Neural cell (in vitro differentiated cells): ENCODE results near the gene FAT2. TPM values are rescaled to one million over a fixed set of nuclear protein-coding genes. Genes with fewer than 3 reads are reported as not detected.

ENCODE experiments used
- H2AFZ ChIP-seq: fragments of 200-600, 300-800 bp; sonication (generic), shearing (Covaris generic); 2 replicates; pipeline ENCODE4 v1.6.0; 2014; ENCODE audit warnings: low read depth, mild to moderate bottlenecking, antibody characterized with exemption, low read length, moderate library complexity
- H3F3A ChIP-seq: fragments of 200-600 bp; shearing (Covaris generic); 2 replicates; pipeline ENCODE4 v1.6.1; 2016; ENCODE audit warnings: mild to moderate bottlenecking, moderate library complexity, mixed read lengths, antibody characterized with exemption, low read length; ENCODE audit not compliant: insufficient read depth, poor library complexity, severe bottlenecking
- H3K27ac ChIP-seq: fragments of 200-600, 300-800 bp; sonication (generic), shearing (Covaris generic); 2 replicates; pipeline ENCODE4 v1.5.1; 2014; ENCODE audit warnings: mild to moderate bottlenecking, low read length, moderate library complexity
- H3K27me3 ChIP-seq: fragments of 300-800, 200-600 bp; sonication (generic), shearing (Covaris generic); 2 replicates; pipeline ENCODE4 v1.6.0; 2014; ENCODE audit warnings: mild to moderate bottlenecking, low read depth, low read length, moderate library complexity; ENCODE audit not compliant: insufficient read depth
- H3K36me3 ChIP-seq: fragments of 300-800, 200-600 bp; sonication (generic), shearing (Covaris generic); 2 replicates; pipeline ENCODE4 v1.5.1; 2014; ENCODE audit warnings: mild to moderate bottlenecking, antibody characterized with exemption, low read length, moderate library complexity; ENCODE audit not compliant: insufficient read depth
- H3K4me2 ChIP-seq: fragments of 300-800, 200-600 bp; sonication (generic), shearing (Covaris generic); 2 replicates; pipeline ENCODE4 v1.6.0; 2014; ENCODE audit warnings: mild to moderate bottlenecking, low read length
- H3K4me3 ChIP-seq: fragments of 300-800, 200-600 bp; sonication (generic), shearing (Covaris generic); 2 replicates; pipeline ENCODE4 v1.5.1; 2014; ENCODE audit warnings: mild to moderate bottlenecking, low read length, moderate library complexity
- H3K79me2 ChIP-seq: fragments of 200-600 bp; shearing (Covaris generic); replicated peaks from 2 replicates; pipeline ENCODE4 v1.6.0; 2014; ENCODE audit warnings: mild to moderate bottlenecking, low read length, moderate library complexity; ENCODE audit not compliant: insufficient read depth
- H3K9ac ChIP-seq: fragments of 300-800, 200-600 bp; sonication (generic), shearing (Covaris generic); 2 replicates; pipeline ENCODE4 v1.6.1; 2016; ENCODE audit warnings: mild to moderate bottlenecking, low read length, mixed read lengths
- H3K9me2 ChIP-seq: fragments of 200-600 bp; shearing (Covaris generic); 2 replicates; pipeline ENCODE4 v1.6.1; 2016; ENCODE audit warnings: mild to moderate bottlenecking, low read length, mixed read lengths; ENCODE audit not compliant: insufficient read depth
- H3K9me3 ChIP-seq: fragments of 200-600, 300-800 bp; sonication (generic), shearing (Covaris generic); 2 replicates; pipeline ENCODE4 v1.6.1; 2016; ENCODE audit warnings: mild to moderate bottlenecking, mixed run types, low read length, moderate library complexity, mixed read lengths
- H4K20me1 ChIP-seq: fragments of 200-600 bp; shearing (Covaris generic); 2 replicates; pipeline ENCODE4 v1.6.1; 2016; ENCODE audit warnings: mild to moderate bottlenecking, mixed run types; ENCODE audit not compliant: insufficient read depth
- EP300 ChIP-seq: fragments of 450-650 bp; conservative IDR thresholded peaks from 2 replicates; pipeline ENCODE4 v1.6.1; 2014; ENCODE audit warnings: antibody characterized with exemption, mild to moderate bottlenecking, moderate library complexity; ENCODE audit not compliant: poor library complexity, severe bottlenecking
- EZH2 ChIP-seq: fragments of 200-600, 300-800 bp; shearing (Covaris generic), sonication (generic); IDR thresholded peaks from 2 replicates; pipeline ENCODE4 v1.6.1; 2014; ENCODE audit warnings: antibody characterized with exemption, low read length, borderline replicate concordance, mild to moderate bottlenecking; ENCODE audit not compliant: insufficient read depth, poor library complexity, severe bottlenecking
- MXI1 ChIP-seq: fragments of 450-650 bp; conservative IDR thresholded peaks from 2 replicates; pipeline ENCODE4 v1.6.1; 2014; ENCODE audit warnings: antibody characterized with exemption, mild to moderate bottlenecking; ENCODE audit not compliant: poor library complexity, severe bottlenecking
- POLR2AphosphoS5 ChIP-seq: IDR thresholded peaks from 2 replicates; pipeline ENCODE4 v1.6.1; 2012
- RAD21 ChIP-seq: fragments of 450-650 bp; conservative IDR thresholded peaks from 2 replicates; pipeline ENCODE4 v1.6.1; 2014; ENCODE audit warnings: antibody characterized with exemption, mild to moderate bottlenecking, moderate library complexity
- SMC3 ChIP-seq: fragments of 450-650 bp; conservative IDR thresholded peaks from 2 replicates; pipeline ENCODE4 v1.6.1; 2014; ENCODE audit warnings: antibody characterized with exemption, mild to moderate bottlenecking, moderate library complexity; ENCODE audit not compliant: poor library complexity
- TAF1 ChIP-seq: IDR thresholded peaks from 2 replicates; pipeline ENCODE4 v1.6.1; 2012; ENCODE audit warnings: low read depth
- polyA plus RNA-seq: library from polyadenylated mRNA; depleted of rRNA; stranded (reverse); fragments of >200 nt; gene quantifications from 2 replicates; pipeline ENCODE4 v1.2.3, GENCODE V29; 2014
- TF ChIP-seq, protein P1 (sequence below): fragments of 450-650 bp; IDR thresholded peaks from 2 replicates; pipeline ENCODE4 v1.5.1; 2014; ENCODE audit warnings: antibody characterized with exemption, mild to moderate bottlenecking, moderate library complexity; ENCODE audit not compliant: poor library complexity, severe bottlenecking
- TF ChIP-seq, protein P2 (sequence below): IDR thresholded peaks from 2 replicates; pipeline ENCODE4 v1.6.1; 2012; ENCODE audit warnings: borderline replicate concordance

The FAT2 gene
- polyA plus RNA-seq, 1 donor from 2014 or later = not detected

DNA sequence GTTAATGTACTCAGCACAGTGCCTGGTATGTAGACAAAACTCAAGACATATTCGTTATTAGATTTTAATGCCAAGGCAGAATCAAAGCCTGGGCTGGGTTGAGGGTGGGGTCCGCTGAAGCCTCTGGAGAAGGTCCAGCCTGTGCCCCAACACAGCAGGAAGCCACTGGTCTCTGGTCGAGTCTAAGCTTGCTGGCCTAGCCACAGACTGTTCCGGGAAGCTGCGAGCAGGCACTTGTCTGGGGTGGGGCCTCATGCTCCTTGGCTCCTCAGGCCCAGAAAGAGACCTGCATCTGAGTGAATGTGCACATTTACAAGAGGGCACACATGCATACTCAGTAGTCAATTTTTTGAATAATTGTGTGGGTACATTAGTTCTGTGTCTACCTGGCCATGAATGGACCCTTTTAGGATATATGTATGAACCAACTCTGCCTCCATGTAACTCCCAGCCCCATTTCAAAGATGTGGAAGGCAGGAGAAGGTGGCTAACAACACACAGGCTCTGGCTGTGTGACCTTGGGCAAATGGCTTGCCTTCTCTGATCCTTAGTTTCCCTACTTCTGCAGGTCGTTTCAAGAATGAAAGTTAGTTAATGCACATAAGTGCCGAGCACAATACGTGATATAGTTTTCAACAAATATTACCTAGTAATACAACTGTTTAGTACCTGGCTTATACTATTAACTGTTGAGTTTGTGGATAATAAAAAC lies 18.3 kb downstream of the FAT2 start:
- Histone ChIP-seq H2AFZ (no peak overlapping the region), H3K9me2 (no peaks in the 10 kb centered on the region), H3K27ac (no peak overlapping the region), H3K4me3 (no peak overlapping the region), H3K4me2 (no peak overlapping the region), H4K20me1 (no peaks in the 10 kb centered on the region), H3K27me3 (no peaks in the 10 kb centered on the region), H3K9me3 (no peaks in the 10 kb centered on the region), H3F3A (no peaks in the 10 kb centered on the region), H3K79me2 (no peaks in the 10 kb centered on the region), H3K9ac (no peak overlapping the region), H3K36me3 (no peaks in the 10 kb centered on the region)
- TF ChIP-seq, protein P1, sequence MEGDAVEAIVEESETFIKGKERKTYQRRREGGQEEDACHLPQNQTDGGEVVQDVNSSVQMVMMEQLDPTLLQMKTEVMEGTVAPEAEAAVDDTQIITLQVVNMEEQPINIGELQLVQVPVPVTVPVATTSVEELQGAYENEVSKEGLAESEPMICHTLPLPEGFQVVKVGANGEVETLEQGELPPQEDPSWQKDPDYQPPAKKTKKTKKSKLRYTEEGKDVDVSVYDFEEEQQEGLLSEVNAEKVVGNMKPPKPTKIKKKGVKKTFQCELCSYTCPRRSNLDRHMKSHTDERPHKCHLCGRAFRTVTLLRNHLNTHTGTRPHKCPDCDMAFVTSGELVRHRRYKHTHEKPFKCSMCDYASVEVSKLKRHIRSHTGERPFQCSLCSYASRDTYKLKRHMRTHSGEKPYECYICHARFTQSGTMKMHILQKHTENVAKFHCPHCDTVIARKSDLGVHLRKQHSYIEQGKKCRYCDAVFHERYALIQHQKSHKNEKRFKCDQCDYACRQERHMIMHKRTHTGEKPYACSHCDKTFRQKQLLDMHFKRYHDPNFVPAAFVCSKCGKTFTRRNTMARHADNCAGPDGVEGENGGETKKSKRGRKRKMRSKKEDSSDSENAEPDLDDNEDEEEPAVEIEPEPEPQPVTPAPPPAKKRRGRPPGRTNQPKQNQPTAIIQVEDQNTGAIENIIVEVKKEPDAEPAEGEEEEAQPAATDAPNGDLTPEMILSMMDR = no peak
- TF ChIP-seq RAD21 (no peak), TAF1 (no peak), MXI1 (no peak), EP300 (no peak), SMC3 (no peak), POLR2AphosphoS5 (no peak), EZH2 (no peak)
- TF ChIP-seq, protein P2, sequence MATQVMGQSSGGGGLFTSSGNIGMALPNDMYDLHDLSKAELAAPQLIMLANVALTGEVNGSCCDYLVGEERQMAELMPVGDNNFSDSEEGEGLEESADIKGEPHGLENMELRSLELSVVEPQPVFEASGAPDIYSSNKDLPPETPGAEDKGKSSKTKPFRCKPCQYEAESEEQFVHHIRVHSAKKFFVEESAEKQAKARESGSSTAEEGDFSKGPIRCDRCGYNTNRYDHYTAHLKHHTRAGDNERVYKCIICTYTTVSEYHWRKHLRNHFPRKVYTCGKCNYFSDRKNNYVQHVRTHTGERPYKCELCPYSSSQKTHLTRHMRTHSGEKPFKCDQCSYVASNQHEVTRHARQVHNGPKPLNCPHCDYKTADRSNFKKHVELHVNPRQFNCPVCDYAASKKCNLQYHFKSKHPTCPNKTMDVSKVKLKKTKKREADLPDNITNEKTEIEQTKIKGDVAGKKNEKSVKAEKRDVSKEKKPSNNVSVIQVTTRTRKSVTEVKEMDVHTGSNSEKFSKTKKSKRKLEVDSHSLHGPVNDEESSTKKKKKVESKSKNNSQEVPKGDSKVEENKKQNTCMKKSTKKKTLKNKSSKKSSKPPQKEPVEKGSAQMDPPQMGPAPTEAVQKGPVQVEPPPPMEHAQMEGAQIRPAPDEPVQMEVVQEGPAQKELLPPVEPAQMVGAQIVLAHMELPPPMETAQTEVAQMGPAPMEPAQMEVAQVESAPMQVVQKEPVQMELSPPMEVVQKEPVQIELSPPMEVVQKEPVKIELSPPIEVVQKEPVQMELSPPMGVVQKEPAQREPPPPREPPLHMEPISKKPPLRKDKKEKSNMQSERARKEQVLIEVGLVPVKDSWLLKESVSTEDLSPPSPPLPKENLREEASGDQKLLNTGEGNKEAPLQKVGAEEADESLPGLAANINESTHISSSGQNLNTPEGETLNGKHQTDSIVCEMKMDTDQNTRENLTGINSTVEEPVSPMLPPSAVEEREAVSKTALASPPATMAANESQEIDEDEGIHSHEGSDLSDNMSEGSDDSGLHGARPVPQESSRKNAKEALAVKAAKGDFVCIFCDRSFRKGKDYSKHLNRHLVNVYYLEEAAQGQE = no peak

DNA sequence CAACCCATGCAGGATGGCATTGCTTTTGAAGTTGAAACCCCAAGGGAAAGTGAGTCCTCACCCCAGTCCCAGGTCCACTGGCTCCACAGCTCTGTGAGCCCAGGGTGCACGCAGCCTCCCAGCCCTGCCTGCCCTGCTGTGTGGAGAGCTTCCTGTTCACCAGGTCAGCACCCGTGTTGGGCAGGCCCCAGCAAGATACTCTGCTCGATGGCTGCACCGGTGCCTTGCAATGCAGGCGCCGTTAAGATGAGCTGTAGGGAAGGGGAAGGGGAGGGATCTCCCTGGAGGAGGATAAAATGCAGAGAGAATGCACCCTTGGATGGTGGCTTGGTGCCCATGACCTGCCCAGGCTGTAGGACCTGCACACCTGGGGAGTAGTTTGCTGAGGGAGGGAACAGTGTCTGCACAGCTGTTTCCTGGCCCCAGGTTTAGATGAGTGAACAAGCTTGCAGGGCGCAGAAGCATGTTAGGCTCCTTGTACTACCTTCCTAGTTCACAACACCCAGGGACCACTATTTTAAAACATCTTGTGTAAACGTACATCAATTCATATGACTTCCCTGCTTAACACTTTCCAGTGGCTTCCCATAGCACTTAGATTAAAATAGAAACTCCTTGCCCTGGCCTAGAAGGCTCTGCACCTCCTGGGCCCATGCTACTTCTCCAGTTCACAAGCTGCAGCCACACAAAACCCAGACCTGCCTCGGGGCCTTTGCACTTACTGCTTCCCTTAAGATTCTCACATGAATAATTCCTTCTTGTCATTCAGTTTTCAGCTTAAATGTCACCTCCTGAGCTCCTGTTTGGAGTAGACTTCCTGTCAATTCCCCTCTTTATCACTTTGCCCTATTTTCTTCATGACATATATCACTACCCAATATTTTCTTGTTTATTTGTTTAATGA lies 19.6 kb downstream of the FAT2 start:
- H3K9me3 ChIP-seq = no peaks in the 10 kb centered on the region
- TF ChIP-seq EZH2 = no peak
- TF ChIP-seq, protein P1 = no peak
- TF ChIP-seq RAD21 = no peak
- no peak for TF ChIP-seq TAF1
- TF ChIP-seq POLR2AphosphoS5 = no peak
- TF ChIP-seq SMC3 = no peak
- TF ChIP-seq MXI1 = no peak
- TF ChIP-seq EP300 = no peak
- TF ChIP-seq, protein P2 = no peak

More for the DNA sequence above, 19.6 kb downstream of the FAT2 start:
- H3K36me3 ChIP-seq = no peaks in the 10 kb centered on the region
- H3K9ac ChIP-seq = no peak overlapping the region
- no peak overlapping the region for H3K4me2 ChIP-seq
- H3K79me2 ChIP-seq = no peaks in the 10 kb centered on the region
- H3K27ac ChIP-seq = no peak overlapping the region
- H4K20me1 ChIP-seq = no peaks in the 10 kb centered on the region
- H2AFZ ChIP-seq = no peak overlapping the region
- no peak overlapping the region for H3K4me3 ChIP-seq
- no peaks in the 10 kb centered on the region for H3F3A ChIP-seq
- no peaks in the 10 kb centered on the region for H3K9me2 ChIP-seq
- H3K27me3 ChIP-seq = no peaks in the 10 kb centered on the region
